ENCODE results near the gene VSTM4.
A peak's percentile ranks its signal among the peaks of the same experiment; 100 is the strongest.

Gene VSTM4

GRCh38 chr10:49115015-49115795, at the start of gene VSTM4:
VSTM4 (minus strand) TSS chr10:49115522; CDS start chr10:49115485, 37 bp downstream.
- no peak for DNase-seq

GRCh38 chr10:49164559-49165188, 49.4 kb upstream of the VSTM4 start:
- peak; percentile 36 for DNase-seq

- DNase-seq = no peak
These were observed 48.4 kb upstream of the VSTM4 start for GRCh38 chr10:49163741-49164140.

GRCh38 chr10:49162761-49163310, 47.5 kb upstream of the VSTM4 start:
- DNase-seq = no peak

GRCh38 chr10:49162063-49162462, 46.7 kb upstream of the VSTM4 start:
- DNase-seq = no peak

- no peak for DNase-seq
These were observed 46.2 kb upstream of the VSTM4 start for GRCh38 chr10:49161411-49161997.

GRCh38 chr10:49160814-49161213, 45.5 kb upstream of the VSTM4 start:
- DNase-seq = no peak

- no peak for DNase-seq
These were observed 44.8 kb upstream of the VSTM4 start for GRCh38 chr10:49160110-49160509.

GRCh38 chr10:49158915-49159314, 43.6 kb upstream of the VSTM4 start:
- DNase-seq = no peak

- no peak for DNase-seq
These were observed 43.1 kb upstream of the VSTM4 start for GRCh38 chr10:49158404-49158803.

GRCh38 chr10:49157229-49157628, 41.9 kb upstream of the VSTM4 start:
- DNase-seq = no peak

GRCh38 chr10:49154641-49155040, 39.3 kb upstream of the VSTM4 start:
- DNase-seq = no peak

GRCh38 chr10:49153971-49154370, 38.6 kb upstream of the VSTM4 start:
- no peak for DNase-seq

GRCh38 chr10:49153115-49153514, 37.8 kb upstream of the VSTM4 start:
- DNase-seq = no peak

- no peak for DNase-seq
These were observed 37.3 kb upstream of the VSTM4 start for GRCh38 chr10:49152663-49153062.

GRCh38 chr10:49152037-49152436, 36.7 kb upstream of the VSTM4 start:
- no peak for DNase-seq

GRCh38 chr10:49151481-49151880, 36.2 kb upstream of the VSTM4 start:
- no peak for DNase-seq

- no peak for DNase-seq
These were observed 35.7 kb upstream of the VSTM4 start for GRCh38 chr10:49151025-49151445.

- DNase-seq = no peak
These were observed 35.1 kb upstream of the VSTM4 start for GRCh38 chr10:49150426-49150825.

GRCh38 chr10:49149881-49150280, 34.6 kb upstream of the VSTM4 start:
- no peak for DNase-seq

- no peak for DNase-seq
These were observed 28.9 kb upstream of the VSTM4 start for GRCh38 chr10:49144058-49144720.

- DNase-seq = no peak
These were observed 27.9 kb upstream of the VSTM4 start for GRCh38 chr10:49143249-49143648.
